GM21717 (cell line): ENCODE data around the gene C10orf90.

Experiments
- ATAC-seq: cut with Tn5 transposase; IDR thresholded peaks from one replicate; pipeline ENCODE4 v1.9.1; 2021; ENCODE audit warnings: mild to moderate bottlenecking, moderate library complexity; ENCODE audit not compliant: unreplicated experiment

Gene C10orf90

DNA sequence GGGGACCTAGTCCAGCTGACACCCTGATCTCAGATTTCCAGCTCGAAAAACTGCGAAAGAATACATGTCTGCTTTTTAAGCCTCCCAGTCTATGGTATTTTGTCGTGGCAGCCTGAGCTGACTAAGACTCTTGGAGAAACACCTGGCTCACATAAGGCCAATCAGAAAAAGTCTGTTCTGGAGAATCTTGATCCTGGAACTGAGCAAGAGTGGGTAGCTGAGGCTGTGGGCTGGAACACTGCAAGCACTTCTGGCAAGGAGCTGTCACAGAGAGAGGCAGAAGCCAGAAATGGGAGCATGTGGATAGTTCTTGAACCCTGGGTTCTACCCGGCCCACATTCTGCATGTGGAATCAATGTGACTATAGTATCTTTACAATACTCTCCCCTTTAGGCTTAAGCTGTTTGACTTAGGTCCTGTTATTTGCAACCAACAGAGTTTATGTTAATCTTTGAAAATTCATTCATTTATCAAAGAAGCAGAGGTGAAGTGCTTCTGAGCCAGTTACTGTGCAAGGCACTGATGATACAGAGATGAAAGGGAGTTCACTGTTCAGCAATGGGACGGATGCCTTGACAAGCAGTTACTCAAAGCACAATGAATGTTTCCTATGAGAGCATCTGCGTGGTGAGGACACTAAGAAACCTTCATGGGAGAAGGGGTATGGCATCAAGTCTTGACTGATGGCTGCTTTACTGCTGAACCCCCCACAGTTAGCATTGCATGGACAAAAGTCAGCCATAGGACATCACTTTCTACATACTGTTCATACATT lies 4.4 kb upstream of the C10orf90 start:
- no peak for ATAC-seq

DNA sequence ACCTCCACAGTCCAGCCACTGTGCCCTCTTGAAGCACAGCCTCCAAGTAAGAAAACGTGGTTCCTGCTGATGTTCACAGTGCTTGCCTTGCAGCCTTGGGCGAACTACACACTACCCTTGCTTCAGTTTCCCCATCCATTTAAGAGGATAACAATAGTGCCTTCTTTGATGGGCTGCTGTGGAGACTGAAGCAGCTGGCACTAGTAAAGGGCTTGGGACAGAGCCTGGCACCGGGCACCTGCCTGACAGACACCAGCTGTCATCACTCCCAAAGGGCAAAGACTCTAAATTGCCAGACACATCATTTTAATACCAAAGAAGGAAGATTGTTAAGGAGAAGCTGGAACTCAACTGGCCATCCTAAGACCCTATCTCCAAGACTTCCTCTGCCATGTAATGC lies 3.1 kb upstream of the C10orf90 start:
- ATAC-seq: no peak

DNA sequence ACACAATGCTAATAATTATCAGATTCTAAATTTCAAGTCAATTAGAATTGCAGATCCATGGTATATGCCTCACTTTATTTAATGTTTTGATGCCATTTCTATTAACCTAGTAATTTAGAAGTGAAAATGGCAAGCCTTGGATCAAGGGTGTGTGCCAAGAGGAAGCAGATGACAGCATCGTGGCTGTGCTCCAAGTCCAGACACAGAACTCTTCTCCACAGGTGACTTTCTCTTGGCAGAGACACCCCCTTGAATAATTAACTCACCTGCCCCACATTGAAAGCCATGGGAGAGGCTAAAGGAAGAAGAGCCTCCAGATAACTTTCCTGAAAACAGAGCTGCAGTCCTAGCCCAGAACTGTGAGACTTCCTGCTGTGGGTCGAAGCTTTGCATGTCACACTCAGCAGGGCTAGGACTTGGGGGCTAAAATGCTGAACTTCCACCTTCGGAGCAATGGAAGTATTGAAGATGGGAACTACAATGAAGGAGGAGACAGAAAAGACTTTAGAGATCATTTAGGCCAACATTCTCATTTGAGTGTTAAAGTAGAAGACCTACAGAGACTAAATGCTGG lies 996 bp upstream of the C10orf90 start:
- ATAC-seq: no peak

DNA sequence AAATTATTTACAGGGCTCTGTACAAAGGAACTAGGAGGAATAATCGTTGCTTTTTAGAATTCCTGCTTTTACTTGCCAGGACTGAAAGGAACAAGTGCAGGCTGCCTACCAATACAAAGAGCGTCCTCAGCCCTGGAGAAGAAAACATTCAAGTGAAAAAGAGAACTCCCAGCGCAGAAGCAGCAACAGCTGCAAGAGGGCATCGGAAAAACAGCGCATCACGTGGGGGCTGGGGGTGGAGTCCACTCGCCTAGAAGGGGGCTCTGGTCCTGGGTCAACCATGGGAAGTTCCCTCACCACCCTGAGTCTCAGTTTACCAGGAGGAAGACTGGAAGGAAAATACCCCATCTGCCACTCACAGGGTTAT lies 385 bp upstream of the C10orf90 start:
- no peak for ATAC-seq

DNA sequence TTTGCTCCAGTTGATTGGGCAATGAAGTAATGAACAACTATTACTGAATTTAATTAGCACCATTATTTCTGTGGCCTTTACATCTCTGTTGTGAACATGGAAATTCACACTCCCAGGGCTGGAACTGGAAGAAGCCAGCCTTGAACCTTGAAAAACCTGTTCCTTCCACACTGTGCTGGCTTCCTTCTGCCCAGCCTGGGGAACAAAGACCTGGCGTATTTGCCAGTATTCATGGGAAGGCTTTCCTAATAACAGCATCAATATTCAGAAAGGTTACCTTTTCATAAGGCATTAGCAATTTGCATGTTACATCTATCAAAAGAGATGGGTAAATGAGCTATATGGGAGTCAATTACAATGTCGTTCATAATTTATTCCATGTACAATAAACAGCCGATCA lies 1.3 kb downstream of the C10orf90 start:
- no peak for ATAC-seq

GRCh38 chr10:126668505-126668904 lies 2.0 kb downstream of the C10orf90 start:
- no peak for ATAC-seq

- ATAC-seq: no peak
Observed at GRCh38 chr10:126667568-126667967, 2.9 kb downstream of the C10orf90 start.

DNA sequence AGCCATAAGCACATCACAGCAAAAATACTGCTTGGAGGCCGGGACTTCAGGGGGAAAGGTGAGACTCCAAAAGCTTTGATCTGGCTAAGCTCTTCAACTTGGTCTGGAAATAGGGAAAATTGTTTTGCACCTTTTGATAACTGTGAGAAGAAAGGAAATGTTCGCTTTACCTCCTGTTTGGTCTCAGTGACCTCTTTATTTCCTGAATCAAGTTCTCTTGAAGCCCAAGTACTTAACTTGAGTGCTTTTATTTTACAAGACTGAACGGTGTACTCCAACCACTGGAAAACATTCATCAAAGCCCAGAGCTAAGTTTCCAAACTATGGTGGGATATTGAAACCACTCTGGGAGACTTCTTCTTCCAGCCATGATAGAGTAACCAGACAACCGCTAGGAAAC lies 5.3 kb downstream of the C10orf90 start:
- no peak for ATAC-seq

- no peak for ATAC-seq
Observed at GRCh38 chr10:126663880-126664279, 6.6 kb downstream of the C10orf90 start.

GRCh38 chr10:126663328-126663727 lies 7.2 kb downstream of the C10orf90 start:
- no peak for ATAC-seq

- ATAC-seq: no peak
Observed at GRCh38 chr10:126661841-126662515, 8.5 kb downstream of the C10orf90 start.

DNA sequence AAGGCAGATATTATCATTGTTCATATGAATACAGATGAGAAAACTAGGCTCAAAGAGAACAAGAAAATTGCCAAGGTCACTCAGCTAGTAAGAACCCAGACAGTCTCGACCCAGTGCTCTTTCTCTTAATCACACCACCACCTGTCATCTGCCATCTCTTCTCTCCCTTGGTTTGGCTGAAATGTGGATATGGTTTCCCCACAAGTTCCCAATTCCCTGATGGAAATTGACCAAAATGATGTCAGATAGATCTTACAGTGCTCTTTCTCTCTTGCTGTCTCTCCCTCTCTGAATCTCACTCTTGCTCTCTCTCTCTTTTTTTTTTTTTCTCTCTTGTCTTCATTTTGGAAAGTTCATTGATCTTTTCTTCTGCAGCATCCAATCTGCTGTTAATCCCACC lies 9.1 kb downstream of the C10orf90 start:
- no peak for ATAC-seq

DNA sequence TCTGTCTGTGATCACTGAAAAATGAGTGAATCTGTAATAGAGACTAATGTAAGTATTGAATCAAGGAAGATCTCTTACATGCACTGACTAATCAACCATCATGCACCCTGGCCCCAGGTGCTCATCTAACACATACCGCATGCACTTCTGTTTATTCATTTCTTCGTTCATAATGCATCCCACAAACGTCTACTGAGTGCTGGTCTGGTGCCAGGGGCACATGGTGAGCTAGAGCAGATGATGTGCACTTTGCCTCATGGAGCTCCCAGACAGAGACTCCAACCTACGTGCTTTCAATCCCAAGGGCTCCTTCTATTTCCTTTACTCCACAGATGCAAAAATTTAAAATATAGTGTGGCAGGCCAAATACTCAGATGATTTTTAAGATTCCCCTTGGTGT lies 10.7 kb downstream of the C10orf90 start:
- no peak for ATAC-seq

DNA sequence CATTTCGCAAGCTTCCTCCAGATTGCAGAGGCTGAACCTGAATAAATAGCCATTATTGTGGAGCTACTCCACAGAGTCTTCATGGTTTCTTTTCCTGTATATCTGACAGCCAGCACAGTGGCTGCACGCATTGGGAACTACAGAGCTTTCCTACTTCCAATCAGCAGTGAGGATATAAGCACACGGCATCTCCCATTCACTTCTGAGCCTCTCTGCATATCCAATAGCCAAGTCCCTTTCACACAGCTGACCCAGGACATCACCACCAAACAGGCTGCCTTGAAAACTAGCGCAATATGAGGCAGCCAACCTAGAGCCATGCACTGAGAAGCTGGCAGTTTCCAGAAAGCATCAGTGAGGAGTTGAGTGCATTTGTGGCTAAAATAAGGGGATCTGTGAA lies 11.6 kb downstream of the C10orf90 start:
- no peak for ATAC-seq

DNA sequence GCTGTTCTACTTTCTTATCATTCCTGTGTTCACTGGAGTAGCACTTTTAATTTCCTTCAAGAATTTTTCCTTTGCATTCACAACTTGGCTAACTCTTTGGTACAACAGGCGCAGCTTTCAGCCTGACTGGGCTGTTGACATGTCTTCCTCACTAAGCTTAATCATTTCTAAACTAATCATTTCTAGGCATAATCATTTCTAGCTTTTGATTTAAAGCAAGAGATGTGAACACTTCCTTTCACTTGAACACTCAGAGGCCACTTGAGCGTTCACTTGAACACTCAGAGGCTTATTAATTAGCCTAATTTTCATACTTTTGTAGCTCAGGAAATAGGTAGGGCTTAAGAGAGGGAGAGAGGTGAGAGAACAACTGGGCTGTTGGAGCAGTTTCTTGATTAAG lies 15.9 kb downstream of the C10orf90 start:
- no peak for ATAC-seq

GRCh38 chr10:126651467-126651866 lies 19.0 kb downstream of the C10orf90 start:
- ATAC-seq: no peak

DNA sequence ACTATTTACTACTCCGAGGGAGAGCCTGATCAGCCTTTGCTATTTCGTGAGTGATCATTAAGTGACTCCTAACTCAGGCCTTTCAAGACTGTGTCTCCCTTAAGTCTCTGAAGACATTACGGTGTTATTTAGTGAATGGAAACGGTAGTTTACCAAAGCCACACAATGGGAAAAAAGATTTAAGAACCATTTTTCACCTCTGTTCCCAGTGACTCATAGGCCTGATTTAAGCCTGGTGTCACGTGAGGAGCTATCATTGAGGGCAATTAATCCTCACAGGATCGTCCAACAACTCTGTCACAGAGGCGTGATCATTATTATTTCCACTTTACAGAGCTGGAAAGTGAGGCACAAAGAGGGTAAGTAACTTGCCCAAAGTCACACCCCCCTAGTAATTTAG lies 20.3 kb downstream of the C10orf90 start:
- ATAC-seq: no peak

DNA sequence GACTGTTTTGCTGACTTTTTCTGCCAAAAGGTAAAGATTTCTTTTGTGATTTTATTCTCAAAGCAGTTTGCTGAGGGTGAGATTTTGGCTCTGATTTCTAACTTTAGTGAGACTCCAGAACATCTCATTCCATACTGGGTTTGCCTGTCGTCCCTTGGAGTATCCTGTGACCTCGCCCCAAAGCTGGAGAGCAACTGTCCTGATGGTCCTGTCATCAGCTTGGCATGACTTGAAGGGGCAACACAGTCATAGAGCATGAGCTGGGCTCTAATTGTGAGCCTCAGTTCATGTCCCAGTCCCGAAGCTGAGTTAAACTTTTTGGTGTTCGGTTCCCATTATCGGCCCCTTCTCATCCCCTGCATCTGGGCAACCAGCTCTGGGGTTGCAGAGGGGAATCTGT lies 23.4 kb downstream of the C10orf90 start:
- no peak for ATAC-seq

- no peak for ATAC-seq
Observed at GRCh38 chr10:126646110-126646509, 24.4 kb downstream of the C10orf90 start.

- no peak for ATAC-seq
Observed at GRCh38 chr10:126640401-126640800, 30.1 kb downstream of the C10orf90 start.

- no peak for ATAC-seq
Observed at GRCh38 chr10:126639084-126639483, 31.4 kb downstream of the C10orf90 start.

DNA sequence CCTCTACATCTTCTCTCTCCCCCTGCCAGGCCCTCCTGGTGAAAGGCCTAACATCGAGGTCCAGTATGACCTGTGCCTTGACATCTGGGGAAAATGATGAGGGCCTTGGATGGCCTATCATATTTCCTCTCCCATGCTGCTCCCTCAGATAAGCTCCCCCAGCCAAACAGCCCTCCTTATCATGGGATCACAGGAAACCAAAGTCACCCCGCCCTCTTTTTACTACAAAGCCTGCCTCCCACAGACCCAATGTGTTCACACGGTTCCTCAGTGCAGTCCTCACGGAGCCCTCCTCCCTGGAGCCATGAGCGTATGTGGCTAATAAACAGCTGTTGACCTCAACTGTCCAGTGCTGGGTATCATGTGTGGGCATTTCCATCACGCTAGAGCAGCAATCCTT lies 32.0 kb downstream of the C10orf90 start:
- no peak for ATAC-seq
